DMS 273 treated with DMSO at 0.1 percent for 48 hours (cell line): ENCODE results near the gene TRIOBP.

Source experiments
- DNase-seq: peaks from one replicate; lab custom pipeline; 2025; lab: John Stamatoyannopoulos, UW

The TRIOBP gene

DNA sequence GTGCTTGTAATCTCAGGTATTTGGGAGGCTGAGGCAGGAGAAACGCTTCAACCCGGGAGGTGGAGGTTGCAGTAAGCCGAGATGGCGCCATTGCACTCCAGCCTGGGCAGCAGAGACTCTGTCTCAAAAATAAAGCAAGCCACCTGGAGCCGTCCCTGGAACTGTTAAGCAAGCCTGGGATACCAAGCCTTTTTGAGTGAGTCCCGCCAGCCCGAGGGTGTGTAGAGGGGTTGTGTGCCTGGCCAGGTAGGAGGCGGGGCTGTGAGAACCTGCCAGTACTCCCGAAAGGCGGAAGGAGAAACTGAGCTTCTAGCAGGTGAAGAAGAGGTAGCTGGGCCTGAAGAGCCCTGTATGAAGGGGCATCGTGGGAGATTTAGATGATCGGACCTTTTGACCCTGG, 52.4 kb downstream of the TRIOBP start:
- no peak for DNase-seq

- no peak for DNase-seq
Observed at GRCh38 chr22:37749831-37750595, 53.2 kb downstream of the TRIOBP start.

DNA sequence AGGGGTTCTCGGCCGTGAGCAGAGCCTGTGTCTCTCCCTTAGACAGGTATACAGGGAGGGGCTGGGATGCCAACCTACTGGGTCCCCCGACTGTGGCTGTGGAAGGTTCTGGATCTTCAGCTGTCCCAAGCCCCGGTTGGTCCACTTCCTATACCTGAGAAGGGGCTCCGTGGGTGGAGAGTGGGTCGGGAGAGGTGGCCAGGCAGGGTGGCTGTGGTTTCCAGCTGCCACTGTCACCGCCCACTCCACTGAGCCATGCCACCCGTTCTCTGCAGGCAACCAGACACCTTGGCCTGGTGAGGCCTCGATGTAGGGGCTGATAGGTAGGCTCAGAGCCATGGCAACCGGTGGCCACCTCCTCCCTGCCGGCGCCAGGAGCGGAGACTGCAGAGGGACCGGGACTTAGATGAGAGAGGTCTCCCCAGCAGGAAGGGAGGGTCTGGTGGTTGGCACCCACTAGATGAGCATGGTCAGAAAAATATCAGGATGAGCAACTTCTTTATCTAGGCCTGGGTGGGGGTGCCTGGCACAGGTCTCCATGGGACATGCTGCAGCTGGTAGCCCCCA, 53.8 kb downstream of the TRIOBP start:
- DNase-seq: no peak

GRCh38 chr22:37751449-37752188, 54.8 kb downstream of the TRIOBP start:
- no peak for DNase-seq

- peak; percentile 47 for DNase-seq
Observed at GRCh38 chr22:37752189-37753087, 55.6 kb downstream of the TRIOBP start.

GRCh38 chr22:37753746-37754145, 56.9 kb downstream of the TRIOBP start:
- no peak for DNase-seq

GRCh38 chr22:37757663-37758062, 60.8 kb downstream of the TRIOBP start:
- DNase-seq: no peak

DNA sequence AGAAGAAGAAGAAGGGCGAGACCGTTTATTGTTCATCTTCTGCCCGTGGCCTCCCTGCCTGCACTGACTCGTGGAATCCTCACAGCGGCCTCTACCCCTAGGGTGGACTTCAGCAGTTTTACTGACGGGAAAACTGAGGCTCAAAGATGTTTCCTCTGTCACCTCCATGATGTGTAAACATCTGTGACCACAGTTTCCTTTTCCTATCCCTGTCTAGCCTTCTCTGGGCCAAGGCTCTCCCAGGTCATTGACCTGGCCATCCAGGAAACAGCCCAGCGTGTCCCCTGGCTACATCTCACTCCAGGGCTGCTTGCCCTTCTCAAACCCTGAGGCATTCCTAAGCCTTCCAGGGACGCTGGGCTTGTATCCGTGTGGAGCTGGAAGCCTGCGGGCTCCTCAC, 61.8 kb downstream of the TRIOBP start:
- DNase-seq: no peak

- DNase-seq: no peak
Observed at GRCh38 chr22:37759281-37759680, 62.4 kb downstream of the TRIOBP start.

GRCh38 chr22:37760152-37760551, 63.3 kb downstream of the TRIOBP start:
- DNase-seq: no peak

DNA sequence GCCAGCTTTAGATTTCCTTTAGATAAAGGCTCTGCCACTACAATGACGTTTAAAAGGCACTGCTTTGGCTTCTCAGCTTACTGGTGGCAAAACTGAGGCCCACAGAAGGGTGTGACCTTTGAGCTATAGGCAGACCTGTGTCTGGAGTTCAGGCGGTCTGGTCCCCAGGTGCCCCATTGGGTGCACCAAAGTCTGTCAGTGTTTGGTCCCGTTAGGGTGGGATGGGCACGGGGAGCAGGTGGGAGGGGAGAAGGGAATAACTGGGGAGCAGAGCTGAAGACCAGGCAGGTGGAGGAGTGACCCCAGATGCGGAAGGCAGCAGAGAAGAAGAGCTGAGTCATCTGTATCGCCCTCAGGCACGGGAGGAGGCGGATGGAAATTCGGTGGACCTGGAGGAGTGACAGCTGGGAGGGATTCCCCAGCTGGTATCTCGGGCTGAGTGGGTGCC, 65.6 kb downstream of the TRIOBP start:
- no peak for DNase-seq

- DNase-seq: no peak
Observed at GRCh38 chr22:37763012-37763411, 66.2 kb downstream of the TRIOBP start.

DNA sequence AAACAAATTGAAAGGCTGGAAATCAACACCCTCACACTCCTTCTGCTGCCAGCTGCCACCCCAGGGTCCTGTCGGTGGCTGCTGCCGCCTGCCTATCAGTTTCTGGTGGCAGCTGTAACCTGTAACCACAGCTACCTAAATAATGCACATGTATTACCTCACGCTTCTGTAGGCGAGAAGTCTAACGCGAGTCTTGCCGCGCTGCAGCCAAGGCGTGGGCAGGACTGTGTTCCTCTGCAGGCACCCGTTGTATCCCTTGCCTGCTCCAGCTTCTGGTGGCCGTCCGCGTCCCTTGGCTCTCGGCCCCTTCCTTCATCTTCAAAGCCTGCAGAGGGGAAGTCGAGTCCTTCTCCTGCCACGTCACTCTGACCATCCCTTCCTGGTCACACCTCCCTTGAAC, 66.8 kb downstream of the TRIOBP start:
- no peak for DNase-seq

- no peak for DNase-seq
Observed at GRCh38 chr22:37764622-37765021, 67.8 kb downstream of the TRIOBP start.

DNA sequence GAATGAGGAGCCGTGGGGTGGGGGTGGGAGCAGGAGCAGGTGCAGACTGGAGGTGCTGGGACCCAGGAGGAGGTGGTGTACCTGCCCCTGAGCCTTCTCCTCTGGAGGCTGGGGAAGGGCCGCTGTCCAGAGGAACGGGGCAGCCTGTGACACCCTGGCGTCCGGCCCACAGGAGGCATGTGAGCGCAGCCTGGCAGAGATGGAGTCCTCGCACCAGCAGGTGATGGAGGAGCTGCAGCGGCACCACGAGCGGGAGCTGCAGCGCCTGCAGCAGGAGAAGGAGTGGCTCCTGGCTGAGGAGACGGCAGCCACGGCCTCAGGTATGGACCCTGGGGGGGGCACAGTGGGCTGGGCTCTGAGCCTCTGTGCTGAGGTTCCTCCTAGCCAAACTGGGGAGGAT, 68.7 kb downstream of the TRIOBP start:
- DNase-seq: no peak

DNA sequence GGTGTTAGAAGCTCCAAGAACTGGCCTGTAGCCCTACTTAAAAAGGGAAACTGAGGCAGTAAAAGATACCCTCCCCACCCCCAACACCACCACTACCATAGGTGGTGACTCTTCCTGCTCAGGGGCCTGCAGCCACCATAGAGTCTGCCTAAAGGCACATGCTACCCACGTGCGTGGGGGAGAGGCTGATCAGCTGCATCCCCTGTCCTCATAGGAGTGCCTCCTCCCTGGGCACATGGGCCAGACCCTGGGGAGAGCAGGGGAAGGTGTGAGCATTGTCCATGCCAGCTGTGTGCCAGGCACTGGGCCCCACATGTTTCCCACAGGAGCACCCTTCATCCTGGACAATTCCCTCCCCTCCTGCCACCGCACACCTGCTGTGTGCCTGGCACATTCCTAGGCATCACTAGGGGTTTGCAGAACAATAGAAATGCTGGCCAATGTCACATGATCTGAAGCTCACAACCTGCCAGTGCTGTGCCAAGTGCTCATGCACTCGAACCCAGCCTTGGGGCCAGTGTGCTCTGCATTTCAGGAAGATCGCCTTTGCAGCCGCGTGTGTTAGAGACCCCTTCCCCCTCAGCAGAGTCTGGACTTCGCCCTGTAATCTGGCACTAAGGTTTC, 69.2 kb downstream of the TRIOBP start:
- DNase-seq: no peak

DNA sequence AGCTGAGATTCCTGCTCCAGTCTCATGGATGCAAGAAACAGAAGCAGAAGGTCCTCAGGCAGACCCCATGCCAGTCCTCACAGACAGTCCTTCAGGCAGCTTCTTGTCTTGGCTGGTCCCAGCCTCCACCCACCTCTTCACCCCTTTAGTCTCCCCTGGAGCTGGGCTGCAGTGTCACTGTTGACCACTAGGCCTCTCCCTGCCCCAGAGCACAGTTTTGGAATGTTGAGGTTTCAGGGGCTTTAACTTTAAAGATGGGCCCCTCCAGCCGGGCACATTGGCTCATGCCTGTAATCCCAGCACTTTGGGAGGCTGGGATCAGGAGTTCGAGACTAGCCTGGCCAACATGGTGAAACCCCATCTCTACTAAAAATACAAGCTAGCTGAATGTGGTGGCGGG, 71.4 kb downstream of the TRIOBP start:
- no peak for DNase-seq

DNA sequence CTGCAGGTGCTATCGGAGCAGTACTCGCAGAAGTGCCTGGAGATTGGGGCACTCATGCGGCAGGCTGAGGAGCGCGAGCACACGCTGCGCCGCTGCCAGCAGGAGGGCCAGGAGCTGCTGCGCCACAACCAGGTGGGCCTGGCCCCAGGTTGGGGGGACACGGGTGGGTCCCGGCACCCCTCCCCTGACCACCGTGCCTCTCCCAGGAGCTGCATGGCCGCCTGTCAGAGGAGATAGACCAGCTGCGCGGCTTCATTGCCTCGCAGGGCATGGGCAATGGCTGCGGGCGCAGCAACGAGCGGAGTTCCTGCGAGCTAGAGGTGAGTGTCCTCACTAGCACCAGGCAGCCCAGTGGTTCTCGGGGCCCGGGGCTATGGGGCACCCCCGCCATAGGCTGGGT, 72.2 kb downstream of the TRIOBP start:
- no peak for DNase-seq

GRCh38 chr22:37771081-37771480, 74.2 kb downstream of the TRIOBP start:
- no peak for DNase-seq

DNA sequence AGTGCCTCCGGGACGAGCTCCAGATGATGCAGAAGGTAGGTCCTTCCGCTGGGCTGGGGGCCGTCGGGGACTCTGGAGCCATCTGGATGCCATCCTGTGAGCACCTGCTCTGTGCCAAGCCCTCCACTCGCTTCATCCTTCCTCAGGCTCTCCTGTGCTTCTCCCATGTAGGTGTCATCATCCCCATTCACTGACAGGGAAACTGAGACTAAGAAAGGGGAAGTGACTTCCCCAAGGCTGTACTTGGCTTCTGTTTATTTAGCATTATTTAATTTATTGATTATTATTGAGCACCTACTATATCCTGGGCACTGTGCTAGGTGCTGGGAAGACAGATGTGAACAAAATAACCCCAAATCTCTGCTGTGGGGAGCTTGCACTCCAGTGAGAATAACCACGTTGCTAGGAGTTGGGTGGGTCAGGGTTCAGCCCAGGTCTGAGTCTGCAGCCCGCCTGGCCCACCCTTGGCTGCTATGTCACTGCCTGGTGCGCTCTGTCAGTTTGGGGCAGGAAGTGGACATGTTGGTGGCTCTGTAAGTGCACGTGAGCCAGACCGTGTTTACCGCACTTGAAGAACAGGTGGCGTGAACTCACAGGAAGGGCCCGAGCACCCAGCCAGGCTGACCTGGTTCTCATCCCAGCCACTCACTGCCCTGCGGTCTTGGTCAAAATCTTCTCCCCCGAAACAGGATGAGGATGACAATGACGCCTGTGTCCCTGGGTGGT, 75.0 kb downstream of the TRIOBP start:
- no peak for DNase-seq

DNA sequence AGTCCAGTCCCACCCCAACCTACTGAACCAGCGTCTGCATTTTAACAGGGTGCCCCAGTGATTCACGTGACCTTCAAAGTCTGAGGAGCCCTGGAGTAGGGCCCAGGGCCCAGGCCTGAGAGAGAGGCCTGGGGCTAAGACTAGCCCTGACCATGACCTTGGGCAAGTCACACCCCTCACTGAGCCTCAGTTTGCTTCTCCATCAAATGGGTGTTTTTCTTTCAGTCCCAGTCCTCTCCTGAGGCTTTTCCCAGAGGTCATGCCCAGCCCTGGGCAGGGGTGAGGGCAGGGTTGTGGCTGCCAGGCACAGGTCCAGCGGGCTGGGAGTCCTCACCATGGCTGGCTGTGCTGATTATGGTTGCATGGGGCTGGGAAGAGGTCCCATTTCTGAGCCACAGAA, 77.9 kb downstream of the TRIOBP start:
- no peak for DNase-seq
